ENCODE results near the gene PCDH15.
"Not testable (repeated sequence)": the region's sequence is repeated elsewhere in the genome, so short reads cannot be mapped to it uniquely, and the experiment has no call there.

The PCDH15 gene

DNA sequence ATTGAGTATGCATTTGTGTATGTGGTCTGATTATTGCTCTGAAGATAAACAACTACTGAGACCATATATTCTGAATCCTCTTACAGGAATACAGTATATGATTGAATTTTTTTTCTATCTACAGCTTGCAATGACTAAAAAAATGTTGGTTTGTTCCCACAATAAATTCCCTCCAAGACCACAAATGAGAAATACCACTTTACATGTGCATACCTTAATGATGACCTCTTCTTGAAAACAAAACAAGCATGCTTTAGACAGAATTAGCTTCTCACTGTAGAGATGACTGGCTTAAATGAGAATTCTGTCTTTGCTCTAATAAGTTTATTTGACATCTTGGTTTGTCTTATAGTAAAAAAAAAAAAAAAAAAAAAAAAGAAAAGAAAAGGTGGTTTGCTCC lies 241.5 kb downstream of the PCDH15 start:
- TF ChIP-seq ZNF274 (IDR thresholded peaks at IDR 0.05; ENCODE audit: low read depth, low read length), result no peak
- H3K4me3 ChIP-seq (ENCODE audit: low read length), result no peak overlapping the region

DNA sequence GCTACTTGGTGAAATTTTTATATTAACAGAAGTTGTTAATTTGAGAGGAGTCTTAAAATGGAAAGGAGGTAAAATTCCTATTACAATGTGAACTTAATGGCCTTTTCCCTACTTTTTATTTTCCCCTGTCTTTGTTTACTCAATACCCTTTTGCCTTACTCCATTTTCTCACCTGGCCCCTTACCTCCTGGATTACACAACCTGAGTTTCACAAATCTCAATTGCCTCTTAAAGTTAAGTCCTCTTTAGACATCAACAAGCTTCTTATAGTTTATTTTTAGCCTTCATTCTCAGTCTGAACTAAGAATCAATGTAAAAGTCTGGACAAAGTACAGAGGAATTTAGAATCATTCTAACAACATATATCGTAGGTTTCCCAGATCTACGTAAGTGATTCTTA lies 247.0 kb downstream of the PCDH15 start:
- no peak for TF ChIP-seq ZNF274 (IDR thresholded peaks at IDR 0.05; ENCODE audit: low read depth, low read length)
- no peak overlapping the region for H3K4me3 ChIP-seq (ENCODE audit: low read length)

DNA sequence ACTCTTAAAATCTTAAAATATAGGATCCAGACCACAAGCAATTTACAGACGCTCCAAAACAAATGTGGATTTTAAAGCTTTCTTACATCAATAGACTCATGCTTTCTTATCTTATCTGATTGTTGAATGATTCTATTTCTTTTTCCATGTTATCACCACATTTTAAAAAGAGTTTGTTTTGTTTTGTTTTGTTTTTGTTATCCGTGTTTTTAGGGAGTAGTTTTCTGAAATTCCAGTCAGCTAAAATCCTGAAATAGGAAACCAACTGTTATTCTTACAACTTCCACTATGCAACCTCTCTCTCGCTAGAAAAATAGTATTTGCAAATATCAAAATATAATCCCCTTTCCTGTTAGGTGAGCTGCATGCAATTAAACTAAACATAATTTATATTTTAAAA lies 251.0 kb downstream of the PCDH15 start:
- no peak for TF ChIP-seq ZNF274 (IDR thresholded peaks at IDR 0.05; ENCODE audit: low read depth, low read length)
- no peak overlapping the region for H3K4me3 ChIP-seq (ENCODE audit: low read length)

DNA sequence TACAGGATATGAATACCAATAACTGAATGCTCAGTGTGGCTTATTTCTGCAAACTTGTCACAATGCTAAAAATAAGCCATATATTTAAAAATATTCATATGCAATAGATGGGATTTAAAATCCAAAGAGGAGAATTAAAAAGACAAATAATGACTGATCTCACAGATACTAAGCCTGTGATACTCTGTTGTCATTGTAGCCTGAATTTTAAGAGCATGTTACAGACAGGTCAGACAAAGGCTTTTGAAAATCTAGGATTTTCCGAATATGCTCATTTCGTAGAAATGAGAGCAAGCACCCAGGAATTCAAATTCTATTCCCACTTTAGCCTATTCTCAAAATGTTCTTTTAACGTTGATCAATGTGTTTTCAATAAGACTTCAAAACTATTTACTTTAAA lies 269.7 kb downstream of the PCDH15 start:
- no peak overlapping the region for H3K4me3 ChIP-seq (ENCODE audit: low read length)
- no peak for TF ChIP-seq ZNF274 (IDR thresholded peaks at IDR 0.05; ENCODE audit: low read depth, low read length)

DNA sequence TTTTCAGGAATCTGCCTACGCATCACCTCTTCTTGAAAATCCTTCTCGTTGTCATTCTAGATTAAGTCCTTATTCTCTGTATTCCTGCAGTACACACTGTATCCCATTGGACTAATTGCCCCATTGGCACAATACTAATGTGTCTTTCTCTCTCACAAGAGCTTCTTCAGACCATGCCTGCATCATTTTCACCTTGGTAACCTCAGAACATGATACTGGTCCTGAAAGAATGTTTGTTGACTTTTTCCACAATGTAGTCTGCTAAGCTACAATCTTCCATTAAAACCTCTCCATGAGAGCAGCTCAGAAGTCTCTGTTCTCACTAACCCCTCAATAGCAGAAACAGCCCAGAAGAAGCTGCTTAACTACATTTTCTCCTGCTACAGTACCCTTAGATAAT lies 270.7 kb downstream of the PCDH15 start:
- no peak for TF ChIP-seq ZNF274 (IDR thresholded peaks at IDR 0.05; ENCODE audit: low read depth, low read length)
- no peak overlapping the region for H3K4me3 ChIP-seq (ENCODE audit: low read length)

DNA sequence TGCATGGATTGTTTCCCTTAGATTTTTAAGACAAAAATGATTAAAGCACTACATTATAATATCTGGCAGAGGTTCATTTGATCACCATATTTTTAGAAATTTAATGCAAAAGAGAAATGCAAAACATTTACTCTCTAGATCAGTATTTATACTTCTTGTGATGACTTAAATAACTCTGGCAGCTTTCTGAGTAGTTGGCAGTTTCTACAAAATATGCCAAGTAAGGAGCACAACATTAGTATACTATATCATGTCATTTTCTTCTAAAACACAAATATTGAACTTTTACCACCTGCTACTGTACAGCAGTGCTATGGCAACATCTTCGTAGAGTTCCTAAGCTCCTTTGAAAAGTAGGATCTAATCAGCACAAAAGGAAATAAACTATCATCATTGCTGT lies 275.2 kb downstream of the PCDH15 start:
- TF ChIP-seq ZNF274 (IDR thresholded peaks at IDR 0.05; ENCODE audit: low read depth, low read length), result no peak
- no peak overlapping the region for H3K4me3 ChIP-seq (ENCODE audit: low read length)

DNA sequence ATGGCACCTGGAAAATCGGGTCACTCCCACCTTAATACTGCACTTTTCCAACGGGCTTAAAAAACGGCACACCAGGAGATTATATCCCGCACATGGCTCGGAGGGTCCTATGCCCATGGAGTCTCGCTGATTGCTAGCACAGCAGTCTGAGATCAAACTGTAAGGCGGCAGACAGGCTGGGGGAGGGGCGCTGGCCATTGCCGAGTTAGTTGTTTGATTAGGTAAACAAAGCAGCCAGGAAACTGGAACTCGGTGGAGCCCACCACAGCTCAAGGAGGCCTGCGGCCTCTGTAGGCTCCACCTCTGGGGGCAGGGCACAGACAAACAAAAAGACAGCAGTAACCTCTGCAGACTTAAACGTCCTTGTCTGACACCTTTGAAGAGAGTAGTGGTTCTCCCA lies 285.8 kb downstream of the PCDH15 start:
- H3K4me3 ChIP-seq (ENCODE audit: low read length), result not testable (repeated sequence)

DNA sequence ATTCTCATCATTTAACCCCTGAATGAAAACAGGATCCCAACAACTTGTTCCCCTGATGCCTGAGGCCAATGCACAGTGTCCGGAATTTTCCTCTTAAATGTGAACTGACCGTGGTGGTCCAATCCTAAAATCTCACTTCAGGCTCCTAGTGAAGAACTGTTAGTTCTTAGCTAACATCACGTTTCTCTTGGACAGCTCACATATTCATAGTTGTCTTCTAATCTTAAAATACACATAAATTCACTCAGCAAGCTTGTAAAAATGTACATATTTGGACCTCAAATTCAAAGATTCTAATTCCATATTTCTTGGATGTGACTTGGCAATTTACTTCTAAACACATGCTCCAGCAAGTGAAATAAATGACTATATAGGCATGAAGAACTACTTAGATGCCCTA lies 297.2 kb downstream of the PCDH15 start:
- no peak overlapping the region for H3K4me3 ChIP-seq (ENCODE audit: low read length)
- TF ChIP-seq ZNF274 (IDR thresholded peaks at IDR 0.05; ENCODE audit: low read depth, low read length), result no peak

DNA sequence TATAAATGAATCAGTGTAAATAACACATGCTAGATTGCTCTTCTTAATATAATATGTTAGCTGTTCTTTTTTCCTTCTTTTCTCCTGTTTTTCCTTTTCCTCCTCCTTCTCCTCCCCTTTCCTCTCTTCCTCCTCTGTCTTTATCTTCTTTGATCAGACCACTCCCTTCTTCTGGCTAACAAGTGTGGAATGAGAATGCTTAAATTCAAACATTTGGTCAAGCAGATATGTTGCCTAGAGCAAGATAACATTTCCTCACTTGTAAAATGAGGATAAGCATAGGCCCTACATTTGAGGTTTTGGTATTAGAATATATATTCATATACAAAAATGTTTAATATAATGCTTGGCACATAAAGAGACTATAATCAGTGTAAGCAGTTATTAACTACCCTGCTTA lies 299.1 kb downstream of the PCDH15 start:
- no peak overlapping the region for H3K4me3 ChIP-seq (ENCODE audit: low read length)
- TF ChIP-seq ZNF274 (IDR thresholded peaks at IDR 0.05; ENCODE audit: low read depth, low read length), result no peak

DNA sequence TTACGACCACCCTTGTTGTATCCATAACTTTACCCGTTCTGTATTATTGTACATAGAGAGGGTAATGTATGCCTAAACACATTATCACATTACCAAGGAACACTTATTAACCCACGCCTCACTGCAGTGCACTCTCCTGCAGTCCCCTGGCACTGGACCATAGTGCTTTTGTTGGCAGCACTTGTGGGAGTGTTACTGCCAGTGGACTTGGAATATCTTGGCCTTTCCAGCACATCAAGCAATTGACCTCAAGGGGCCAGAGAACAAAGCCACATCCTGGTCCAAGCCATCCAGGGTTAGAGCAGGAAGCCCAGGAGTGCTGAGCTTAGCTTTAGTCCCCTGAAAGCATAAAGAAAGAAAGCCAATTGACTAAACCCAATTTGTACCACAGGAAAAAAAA lies 304.2 kb downstream of the PCDH15 start:
- no peak overlapping the region for H3K4me3 ChIP-seq (ENCODE audit: low read length)
- no peak for TF ChIP-seq ZNF274 (IDR thresholded peaks at IDR 0.05; ENCODE audit: low read depth, low read length)

DNA sequence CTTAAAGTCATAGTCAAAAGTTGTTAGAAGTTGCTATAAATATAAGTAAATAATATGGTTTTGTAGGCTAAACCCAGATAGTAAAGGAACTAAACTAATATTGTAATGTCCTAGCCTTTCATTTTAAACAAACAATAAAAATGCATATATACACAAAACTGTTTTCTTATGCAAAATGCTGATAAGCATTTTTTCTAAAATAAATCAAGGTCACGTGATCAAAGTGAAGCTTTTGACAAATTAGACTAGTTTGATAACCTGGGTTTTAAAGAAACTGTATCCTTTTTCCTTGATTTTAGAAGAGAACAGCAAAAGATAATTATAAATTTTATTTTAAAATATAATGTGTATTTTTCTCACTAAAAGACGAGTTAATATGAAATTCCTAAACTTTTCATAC lies 313.3 kb downstream of the PCDH15 start:
- no peak for TF ChIP-seq ZNF274 (IDR thresholded peaks at IDR 0.05; ENCODE audit: low read depth, low read length)
- no peak overlapping the region for H3K4me3 ChIP-seq (ENCODE audit: low read length)

DNA sequence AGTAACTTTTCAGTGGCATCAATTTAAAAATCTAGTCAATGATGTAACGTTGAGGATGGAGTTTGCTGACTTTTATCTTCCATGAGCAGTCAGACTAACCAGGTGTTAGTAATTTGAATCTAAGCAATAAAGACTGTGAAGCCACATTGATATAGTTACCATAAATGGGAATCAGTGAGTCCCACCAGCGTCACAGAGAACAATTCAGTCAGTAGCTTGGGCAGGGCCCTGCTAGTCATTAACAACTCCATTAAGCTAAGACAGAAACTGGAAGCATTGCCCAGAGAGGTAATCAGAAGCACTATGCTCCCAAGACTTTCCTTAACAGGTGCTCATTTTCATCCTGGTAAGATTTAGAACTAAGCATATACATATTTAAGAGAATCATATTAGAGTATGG lies 315.1 kb downstream of the PCDH15 start:
- H3K4me3 ChIP-seq (ENCODE audit: low read length), result no peak overlapping the region
- TF ChIP-seq ZNF274 (IDR thresholded peaks at IDR 0.05; ENCODE audit: low read depth, low read length), result no peak

DNA sequence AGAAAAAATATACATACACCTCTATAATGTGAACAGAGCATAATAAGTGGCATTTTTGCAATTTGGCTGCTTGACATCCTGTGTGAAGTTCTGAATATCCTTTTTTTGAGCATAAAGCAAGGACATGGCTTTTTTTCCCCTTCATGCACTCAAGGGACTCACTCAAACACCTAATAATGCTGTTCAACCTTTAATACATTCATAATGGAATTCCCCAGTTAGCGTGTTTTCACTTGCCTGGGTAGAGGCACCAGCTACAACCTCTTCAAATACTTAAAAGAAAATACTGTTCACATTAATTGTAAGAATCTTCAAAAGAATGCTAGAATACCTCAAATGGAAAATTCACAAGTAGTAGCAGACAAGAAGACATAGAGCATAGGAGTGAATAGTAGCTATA lies 316.8 kb downstream of the PCDH15 start:
- no peak for TF ChIP-seq ZNF274 (IDR thresholded peaks at IDR 0.05; ENCODE audit: low read depth, low read length)
- no peak overlapping the region for H3K4me3 ChIP-seq (ENCODE audit: low read length)

DNA sequence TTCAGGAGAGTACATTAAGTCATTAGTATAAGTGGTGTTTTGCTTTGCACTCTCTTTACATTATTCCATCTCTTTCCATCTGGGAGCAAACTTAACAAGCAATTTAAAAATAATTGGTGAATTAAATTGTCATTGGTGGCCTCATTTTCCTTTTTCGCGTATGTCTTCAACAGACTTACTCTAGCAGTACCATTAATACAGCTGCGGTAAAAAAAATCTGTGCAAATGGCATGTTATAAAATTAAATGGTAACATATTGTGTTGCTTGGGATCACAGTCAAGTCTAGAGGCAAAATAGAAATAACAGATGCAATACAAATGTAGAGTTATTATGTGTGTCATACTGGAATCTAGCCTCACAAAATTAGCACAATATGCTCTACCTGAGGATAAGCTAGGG lies 322.4 kb downstream of the PCDH15 start:
- TF ChIP-seq ZNF274 (IDR thresholded peaks at IDR 0.05; ENCODE audit: low read depth, low read length), result no peak
- H3K4me3 ChIP-seq (ENCODE audit: low read length), result no peak overlapping the region

DNA sequence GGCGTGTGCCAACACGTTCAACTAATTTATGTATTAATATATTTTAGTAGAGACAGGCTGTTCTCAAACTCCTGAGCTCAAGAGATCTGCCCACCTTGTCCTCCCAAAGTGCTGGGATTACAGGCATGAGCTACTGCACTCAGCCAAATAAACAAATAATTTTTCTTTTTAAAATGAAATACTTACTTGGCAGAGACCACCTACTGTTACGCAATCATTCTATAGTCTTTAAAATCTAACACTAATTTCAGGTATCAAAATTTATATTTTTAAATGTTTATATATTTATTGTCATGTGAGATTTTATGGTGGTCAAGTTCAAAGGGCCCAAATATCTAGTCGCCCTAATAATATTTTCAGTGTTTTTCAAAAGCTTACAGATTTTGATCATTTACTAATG lies 323.3 kb downstream of the PCDH15 start:
- no peak for TF ChIP-seq ZNF274 (IDR thresholded peaks at IDR 0.05; ENCODE audit: low read depth, low read length)
- H3K4me3 ChIP-seq (ENCODE audit: low read length), result no peak overlapping the region

DNA sequence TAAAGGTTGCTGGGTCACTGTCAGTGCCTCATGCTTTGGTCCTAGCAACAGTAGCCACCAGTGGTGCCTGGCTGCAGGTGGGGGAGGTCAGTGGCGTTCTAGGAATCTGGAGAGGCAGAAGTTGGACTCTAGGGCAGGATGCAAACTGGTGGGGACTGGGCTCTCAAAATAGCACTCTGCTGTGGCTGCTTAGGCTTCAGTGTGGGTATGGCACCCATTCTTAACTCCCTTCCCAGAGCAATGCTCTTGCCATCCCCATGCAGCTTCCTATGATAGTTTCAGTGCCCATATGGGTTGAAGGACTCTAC lies 330.8 kb downstream of the PCDH15 start:
- H3K4me3 ChIP-seq (ENCODE audit: low read length), result no peak overlapping the region
- no peak for TF ChIP-seq ZNF274 (IDR thresholded peaks at IDR 0.05; ENCODE audit: low read depth, low read length)

All from GM08714 (cell line).